HG02763 (cell line): Measurements from ENCODE around the gene LRIT2.

Source experiments
- ATAC-seq: cut with Tn5 transposase; IDR thresholded peaks from one replicate; pipeline ENCODE4 v1.9.1; 2021; ENCODE audit warnings: mild to moderate bottlenecking, moderate library complexity; ENCODE audit not compliant: unreplicated experiment

Gene LRIT2

GRCh38 chr10:84243759-84244158 is 18.4 kb upstream of the LRIT2 start:
- ATAC-seq: no peak

DNA sequence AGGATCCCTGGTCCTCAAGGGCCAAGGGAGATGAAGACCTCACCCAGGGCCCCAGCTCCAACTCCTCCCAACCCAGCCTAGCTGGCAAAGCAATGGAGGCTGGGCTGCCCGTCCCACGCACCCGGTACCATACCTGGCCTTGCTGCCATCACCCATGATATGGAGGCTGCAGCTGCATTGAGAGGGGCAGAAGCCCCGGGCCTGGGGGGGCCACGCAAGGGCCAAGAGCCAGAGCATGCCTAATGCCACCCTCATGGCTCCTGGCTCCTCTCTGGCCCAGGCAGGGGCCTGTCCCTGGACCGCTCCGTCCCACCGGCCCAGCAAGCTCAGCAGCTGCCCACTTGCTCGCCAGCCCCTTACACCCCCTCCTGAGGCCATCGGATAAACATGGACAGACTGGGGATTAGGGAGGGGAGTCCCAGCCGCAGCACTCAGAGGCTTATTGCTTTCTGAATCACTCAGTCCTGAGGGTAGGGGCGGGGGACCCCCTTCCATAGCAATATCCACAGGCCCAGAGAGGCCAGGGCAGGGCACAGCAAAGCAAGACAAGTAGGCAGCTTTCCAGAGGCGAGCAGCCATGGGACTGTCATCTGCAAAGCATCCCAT is 15.9 kb upstream of the LRIT2 start, which contains the start of gene LRIT1:
TSS of gene LRIT1 (minus strand) at position 362 of the 606 bp plus-strand sequence. CDS start at position 255, 107 bp downstream.
- no peak for ATAC-seq

DNA sequence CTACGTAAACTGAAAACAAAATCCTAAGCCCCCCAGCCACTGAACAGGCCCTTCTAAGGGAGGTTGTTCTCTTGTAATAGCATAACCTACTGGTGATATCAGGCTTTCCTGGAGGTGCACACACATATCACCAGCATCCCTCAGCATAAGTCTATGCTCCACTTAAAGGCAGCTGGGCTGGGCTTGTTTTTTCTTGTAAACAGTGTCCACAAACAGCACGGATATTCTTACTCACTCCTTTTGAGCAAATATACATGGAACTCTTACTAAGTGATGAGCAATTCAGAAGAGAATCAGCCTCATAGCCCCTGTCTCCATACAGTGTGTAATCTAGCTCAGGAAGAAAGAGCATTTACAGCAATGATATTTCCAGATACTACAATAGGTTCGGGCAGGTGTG is 13.6 kb upstream of the LRIT2 start:
- no peak for ATAC-seq

GRCh38 chr10:84237199-84238051 is 12.1 kb upstream of the LRIT2 start:
- no peak for ATAC-seq

DNA sequence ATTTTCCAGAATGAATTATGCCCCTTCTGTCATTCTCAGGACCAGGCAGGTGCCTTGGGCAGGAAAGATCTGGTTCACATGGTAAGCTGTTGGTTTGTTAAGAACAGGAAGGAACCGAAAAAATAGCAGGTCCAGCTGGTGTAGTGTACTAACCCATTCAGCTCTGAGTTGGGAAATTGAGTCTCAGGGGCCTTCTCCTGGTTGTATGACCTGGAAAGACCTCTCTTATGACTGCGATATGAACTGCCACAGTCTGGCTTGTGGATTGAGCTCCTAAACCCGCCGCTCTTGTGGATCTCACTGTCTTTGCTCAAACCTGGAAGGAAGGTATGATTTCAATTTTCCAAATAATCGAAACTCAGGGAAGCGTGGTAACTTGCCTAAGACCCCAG is 11.5 kb upstream of the LRIT2 start:
- no peak for ATAC-seq

- ATAC-seq: no peak
Observed at GRCh38 chr10:84235096-84235495, 9.8 kb upstream of the LRIT2 start.

DNA sequence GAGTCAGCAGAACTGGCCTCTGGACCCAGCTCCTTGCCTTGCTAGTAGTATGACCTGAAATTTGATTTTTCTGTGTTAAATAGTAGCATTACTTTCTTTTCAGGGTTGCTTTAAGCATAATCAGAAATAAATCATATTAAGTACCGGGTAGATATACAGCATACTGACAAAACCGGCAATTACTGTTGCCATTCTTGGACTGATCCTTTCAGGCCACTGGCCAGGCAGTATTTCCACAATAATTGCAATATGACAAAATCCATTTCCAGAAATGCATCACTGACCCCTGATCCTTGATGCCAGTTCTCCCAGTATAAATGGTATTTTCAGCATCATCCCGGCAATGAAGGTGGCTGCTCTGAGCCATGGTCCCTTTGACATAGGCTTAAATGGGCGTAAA is 9.1 kb upstream of the LRIT2 start:
- ATAC-seq: no peak

DNA sequence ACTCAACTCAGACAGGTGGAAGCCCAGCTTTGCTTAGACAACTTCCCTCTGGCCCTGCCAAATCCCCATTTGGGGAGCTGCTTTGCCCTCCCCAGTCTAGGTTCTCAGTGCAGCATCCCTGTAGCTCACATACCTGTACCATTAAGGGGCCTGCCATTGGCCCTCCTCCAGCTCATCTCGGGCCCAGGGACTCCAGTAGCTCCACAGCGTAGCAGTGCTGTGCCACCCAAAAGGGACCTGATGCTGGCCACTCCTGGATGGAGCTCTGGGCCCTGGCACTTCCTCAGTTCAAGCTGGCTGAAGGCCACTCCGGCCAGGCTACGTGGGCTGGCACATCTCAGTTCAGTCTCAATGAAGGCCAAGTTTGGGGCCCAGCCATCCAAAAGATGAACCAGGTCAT is 8.6 kb upstream of the LRIT2 start:
- no peak for ATAC-seq

- no peak for ATAC-seq
Observed at GRCh38 chr10:84232376-84232775, 7.0 kb upstream of the LRIT2 start.

GRCh38 chr10:84230359-84230758 is 5.0 kb upstream of the LRIT2 start:
- ATAC-seq: no peak

DNA sequence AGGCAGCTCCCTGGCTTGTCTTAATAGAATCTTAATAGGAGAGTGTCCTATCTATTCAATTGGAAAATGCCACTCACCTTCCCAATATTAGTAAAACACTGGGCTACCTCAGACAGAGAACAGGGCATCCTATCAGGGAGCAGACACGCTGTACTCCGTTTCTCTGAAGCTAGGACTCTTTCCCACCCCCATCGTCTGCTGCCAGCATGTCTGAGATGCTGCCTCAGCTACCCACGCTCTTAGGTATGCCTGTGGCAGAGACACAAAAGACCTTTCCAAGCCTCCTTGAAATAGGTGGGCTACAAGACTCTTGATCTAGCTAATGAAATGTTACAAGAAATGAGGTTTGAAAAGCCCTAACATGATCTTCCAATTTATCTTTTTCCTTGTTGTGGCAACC is 2.5 kb upstream of the LRIT2 start:
- ATAC-seq: no peak

DNA sequence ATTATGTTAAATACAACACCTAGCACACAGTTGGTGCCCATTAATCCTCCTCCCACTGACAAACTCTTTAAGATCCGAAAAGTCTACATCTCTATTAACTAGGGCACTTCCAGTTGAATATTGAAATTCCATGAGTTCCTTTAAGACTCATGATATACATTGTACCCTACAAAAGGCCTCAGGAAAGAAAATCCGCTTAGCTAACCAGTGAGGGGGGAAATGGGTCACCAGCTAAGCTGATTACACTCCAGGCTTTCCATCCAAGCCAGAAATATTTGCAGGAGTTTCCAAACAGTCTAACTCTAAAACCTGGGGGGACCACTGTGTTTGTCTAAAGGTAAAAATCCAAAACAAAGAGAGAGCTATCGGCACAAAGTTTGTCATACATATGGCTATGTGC is 1.3 kb upstream of the LRIT2 start:
- ATAC-seq: no peak

DNA sequence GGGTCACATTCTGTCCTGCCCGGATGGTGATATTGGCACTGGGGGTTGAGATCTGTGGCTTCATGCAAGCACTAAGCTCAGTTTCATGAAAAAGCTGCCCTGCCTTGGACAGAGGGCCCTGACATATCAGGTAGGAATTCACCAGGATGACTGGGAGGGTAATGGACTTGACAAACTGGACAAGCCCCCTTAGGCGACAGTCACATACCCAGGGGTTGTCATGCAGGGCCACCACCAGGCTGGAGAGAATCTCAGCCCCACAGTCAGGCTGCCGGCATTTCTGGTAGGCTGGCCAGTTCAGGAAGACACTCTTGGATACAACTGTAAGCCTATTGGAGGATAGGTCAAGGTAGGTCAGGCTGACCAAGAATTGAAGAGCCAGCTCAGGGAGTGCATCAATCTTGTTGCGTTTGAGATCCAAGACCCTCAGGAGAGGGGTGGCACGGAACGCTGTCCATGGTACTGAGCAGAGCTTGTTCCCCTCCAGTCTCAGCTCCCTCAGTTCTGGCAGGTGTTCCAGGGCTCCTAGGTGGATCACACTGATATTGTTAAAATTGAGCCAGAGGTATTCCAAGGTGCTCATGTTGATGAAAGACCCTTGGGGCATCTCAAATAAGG is 824 bp downstream of the LRIT2 start:
- ATAC-seq: no peak

- no peak for ATAC-seq
Observed at GRCh38 chr10:84221916-84222315, 3.4 kb downstream of the LRIT2 start.

- ATAC-seq: no peak
Observed at GRCh38 chr10:84217746-84218145, 7.6 kb downstream of the LRIT2 start.

GRCh38 chr10:84216834-84217233 is 8.5 kb downstream of the LRIT2 start:
- ATAC-seq: no peak

GRCh38 chr10:84214612-84215235 is 10.6 kb downstream of the LRIT2 start:
- peak; percentile 77 for ATAC-seq

DNA sequence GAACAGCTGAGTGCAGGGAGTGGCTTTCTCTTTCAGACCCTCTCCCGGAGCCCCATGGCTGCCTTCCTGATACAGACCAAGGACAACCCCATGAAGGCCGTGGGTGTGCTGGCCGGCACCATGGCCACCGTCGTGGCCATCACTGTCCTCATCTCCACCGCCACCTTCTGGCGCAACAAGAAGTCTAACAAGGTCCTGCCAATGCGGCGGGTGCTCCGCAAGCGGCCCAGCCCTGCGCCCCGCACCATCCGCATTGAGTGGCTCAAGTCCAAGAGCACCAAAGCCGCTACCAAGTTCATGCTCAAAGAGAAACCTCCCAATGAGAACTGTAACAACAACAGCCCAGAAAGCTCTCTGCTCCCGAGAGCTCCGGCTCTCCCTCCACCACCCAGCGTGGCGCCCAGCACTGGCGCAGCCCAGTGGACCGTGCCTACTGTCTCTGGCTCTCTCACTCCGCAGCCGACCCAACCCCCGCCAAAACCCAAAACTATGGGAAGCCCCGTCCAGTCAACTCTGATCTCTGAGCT is 11.2 kb downstream of the LRIT2 start:
- ATAC-seq: no peak

DNA sequence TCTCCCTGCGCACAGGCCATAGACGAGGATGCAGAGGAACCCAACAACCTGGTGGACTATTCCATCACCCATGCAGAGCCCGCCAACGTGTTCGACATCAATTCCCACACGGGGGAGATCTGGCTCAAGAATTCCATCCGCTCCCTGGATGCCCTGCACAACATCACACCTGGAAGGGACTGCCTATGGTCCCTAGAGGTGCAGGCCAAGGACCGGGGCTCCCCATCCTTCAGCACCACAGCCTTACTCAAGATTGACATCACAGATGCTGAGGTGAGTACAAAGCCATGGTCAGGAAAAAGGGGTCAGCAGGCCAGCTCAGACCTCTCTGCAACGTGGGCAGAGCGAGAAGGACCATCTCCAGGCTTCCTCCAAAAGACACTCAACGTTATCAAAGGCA is 12.3 kb downstream of the LRIT2 start:
- no peak for ATAC-seq

GRCh38 chr10:84212014-84212413 is 13.3 kb downstream of the LRIT2 start:
- no peak for ATAC-seq

GRCh38 chr10:84211566-84211965 is 13.8 kb downstream of the LRIT2 start:
- no peak for ATAC-seq
